Effector memory CD4-positive, alpha-beta T cell (primary cell): Measurements from ENCODE around the gene SLC1A2.

ENCODE experiments used
- DNase-seq, 3 donors: peaks; one replicate each; pipeline ENCODE4 v3.0.0-alpha.2; 2020
- H3K27ac ChIP-seq: 2 replicates; pipeline ENCODE4 v1.7.0; 2013; ENCODE audit warnings: mild to moderate bottlenecking, low read length, moderate library complexity; ENCODE audit not compliant: insufficient read depth, poor library complexity, severe bottlenecking
- H3K27me3 ChIP-seq: replicated peaks from 2 replicates; pipeline ENCODE4 v1.7.0; 2013; ENCODE audit warnings: mild to moderate bottlenecking, low read length; ENCODE audit not compliant: insufficient read depth, control insufficient read depth, poor library complexity, severe bottlenecking
- H3K36me3 ChIP-seq: 2 replicates; pipeline ENCODE4 v1.7.0; 2013; ENCODE audit warnings: mild to moderate bottlenecking, low read length, moderate library complexity; ENCODE audit not compliant: control insufficient read depth, insufficient read depth
- H3K4me1 ChIP-seq: 2 replicates; pipeline ENCODE4 v1.7.0; 2013; ENCODE audit warnings: low read length, mild to moderate bottlenecking; ENCODE audit not compliant: control insufficient read depth, insufficient read depth, poor library complexity, severe bottlenecking
- H3K4me3 ChIP-seq: 2 replicates; pipeline ENCODE4 v1.7.0; 2013; ENCODE audit warnings: low read length, low read depth, mild to moderate bottlenecking; ENCODE audit not compliant: insufficient read depth, poor library complexity, severe bottlenecking
- H3K9me3 ChIP-seq: 2 replicates; pipeline ENCODE4 v1.7.0; 2013; ENCODE audit warnings: mild to moderate bottlenecking, low read length, moderate library complexity; ENCODE audit not compliant: control insufficient read depth

The SLC1A2 gene

GRCh38 chr11:35340715-35341114 lies 78.6 kb downstream of the SLC1A2 start:
- Histone ChIP-seq H3K9me3 (no peaks in the 10 kb centered on the region), H3K4me1 (peaks cover 15% of the 10 kb centered on the region), H3K27ac (no peak overlapping the region), H3K36me3 (no peaks in the 10 kb centered on the region), H3K27me3 (no peaks in the 10 kb centered on the region), H3K4me3 (no peak overlapping the region)
- no peak for DNase-seq

DNA sequence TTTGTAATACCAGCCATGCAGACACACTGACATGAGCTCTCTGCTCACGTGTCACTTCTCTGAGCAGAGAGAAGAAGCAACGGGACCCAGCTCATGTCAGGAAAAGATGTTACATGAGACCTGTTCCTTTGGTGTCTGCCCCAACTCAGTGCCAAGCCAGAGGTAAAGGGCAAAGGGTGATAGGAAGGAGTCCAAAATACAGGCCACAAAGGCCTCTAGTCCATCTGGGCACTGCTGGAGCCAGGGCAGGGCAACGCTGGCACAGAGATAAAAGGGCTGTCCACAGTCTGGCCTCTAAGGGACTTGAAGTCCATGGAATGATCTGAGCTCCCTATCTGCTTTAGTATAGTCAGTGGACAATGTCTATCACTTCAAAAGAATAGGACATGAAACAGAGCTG lies 79.3 kb downstream of the SLC1A2 start:
- Histone ChIP-seq H3K27ac (no peak overlapping the region), H3K4me1 (peaks cover 12% of the 10 kb centered on the region), H3K36me3 (no peaks in the 10 kb centered on the region), H3K27me3 (no peaks in the 10 kb centered on the region), H3K9me3 (no peaks in the 10 kb centered on the region), H3K4me3 (no peak overlapping the region)
- DNase-seq: no peak

GRCh38 chr11:35338921-35339320 lies 80.4 kb downstream of the SLC1A2 start:
- H3K36me3 ChIP-seq: no peaks in the 10 kb centered on the region
- H3K27me3 ChIP-seq: no peaks in the 10 kb centered on the region
- H3K4me3 ChIP-seq: no peak overlapping the region
- peaks cover 4% of the 10 kb centered on the region for H3K4me1 ChIP-seq
- no peak overlapping the region for H3K27ac ChIP-seq
- no peak for DNase-seq
- no peaks in the 10 kb centered on the region for H3K9me3 ChIP-seq

DNA sequence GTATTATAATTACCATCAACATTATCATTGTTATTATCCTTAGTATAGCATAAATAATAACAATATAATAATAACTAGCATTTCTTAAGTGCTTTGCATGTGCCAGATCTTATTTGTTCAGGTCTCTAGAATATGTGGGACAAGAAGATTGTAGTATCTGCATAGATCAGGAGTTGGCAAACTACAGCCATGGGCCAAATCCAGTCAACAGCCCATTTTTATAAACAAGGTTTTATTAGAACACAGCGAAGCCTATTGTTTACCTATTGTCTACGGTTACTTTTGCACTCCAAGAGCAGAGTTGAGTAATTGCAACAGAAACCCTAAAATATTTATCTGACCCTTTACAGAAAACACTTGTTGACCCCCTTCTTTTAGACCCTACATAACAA lies 81.4 kb downstream of the SLC1A2 start:
- Histone ChIP-seq H3K27ac (no peak overlapping the region), H3K4me3 (no peak overlapping the region), H3K9me3 (no peaks in the 10 kb centered on the region), H3K4me1 (peaks cover 3% of the 10 kb centered on the region), H3K36me3 (no peaks in the 10 kb centered on the region), H3K27me3 (no peaks in the 10 kb centered on the region)
- no peak for DNase-seq

- peaks cover 3% of the 10 kb centered on the region for H3K4me1 ChIP-seq
- H3K27ac ChIP-seq: no peak overlapping the region
Measured at GRCh38 chr11:35337136-35337913, 82.0 kb downstream of the SLC1A2 start.

GRCh38 chr11:35336726-35337125 lies 82.6 kb downstream of the SLC1A2 start:
- no peaks in the 10 kb centered on the region for H3K9me3 ChIP-seq
- peaks cover 9% of the 10 kb centered on the region for H3K4me1 ChIP-seq
- no peaks in the 10 kb centered on the region for H3K36me3 ChIP-seq
- no peak overlapping the region for H3K27ac ChIP-seq
- DNase-seq: no peak
- H3K4me3 ChIP-seq: no peak overlapping the region
- no peaks in the 10 kb centered on the region for H3K27me3 ChIP-seq

More at GRCh38 chr11:35337136-35337913, 82.0 kb downstream of the SLC1A2 start:
- Histone ChIP-seq H3K4me3 (no peak overlapping the region), H3K36me3 (no peaks in the 10 kb centered on the region), H3K27me3 (no peaks in the 10 kb centered on the region), H3K9me3 (no peaks in the 10 kb centered on the region)
- DNase-seq: no peak

- Histone ChIP-seq H3K27me3 (no peaks in the 10 kb centered on the region), H3K9me3 (no peaks in the 10 kb centered on the region), H3K4me3 (no peak overlapping the region), H3K4me1 (peaks cover 23% of the 10 kb centered on the region), H3K36me3 (no peaks in the 10 kb centered on the region), H3K27ac (no peak overlapping the region)
- no peak for DNase-seq
Measured at GRCh38 chr11:35335226-35335625, 84.1 kb downstream of the SLC1A2 start.

GRCh38 chr11:35334385-35335090 lies 84.8 kb downstream of the SLC1A2 start:
- no peak overlapping the region for H3K4me3 ChIP-seq
- peak in 1 of 3 donors; percentile 6 for DNase-seq
- peaks cover 30% of the 10 kb centered on the region for H3K4me1 ChIP-seq
- H3K36me3 ChIP-seq: no peaks in the 10 kb centered on the region
- H3K9me3 ChIP-seq: no peaks in the 10 kb centered on the region
- no peaks in the 10 kb centered on the region for H3K27me3 ChIP-seq
- no peak overlapping the region for H3K27ac ChIP-seq

DNA sequence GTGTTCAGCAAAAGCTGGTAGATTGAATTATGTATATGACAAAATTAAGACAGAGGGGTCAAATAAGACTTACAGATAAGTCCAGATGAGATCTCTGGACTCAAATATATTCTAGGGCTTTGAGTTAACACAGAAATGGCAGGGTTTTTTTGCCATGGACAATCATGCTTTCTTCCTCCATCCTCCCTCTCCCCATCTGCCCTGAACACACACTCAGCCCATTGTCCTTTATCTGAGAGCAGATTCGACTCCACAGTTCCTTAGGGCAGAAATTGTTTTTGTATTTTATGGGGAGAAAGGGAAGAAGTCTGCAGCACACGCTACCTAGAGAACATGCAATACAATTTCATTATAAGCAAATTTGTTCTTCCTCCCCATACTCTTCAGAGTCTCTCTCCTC lies 86.8 kb downstream of the SLC1A2 start:
- Histone ChIP-seq H3K27me3 (no peaks in the 10 kb centered on the region), H3K4me3 (no peak overlapping the region), H3K4me1 (peaks cover 31% of the 10 kb centered on the region), H3K9me3 (no peaks in the 10 kb centered on the region), H3K36me3 (no peaks in the 10 kb centered on the region), H3K27ac (no peak overlapping the region)
- DNase-seq: no peak

- Histone ChIP-seq H3K27ac (peak overlapping the region; percentile 49), H3K4me1 (peaks cover 31% of the 10 kb centered on the region), H3K27me3 (no peaks in the 10 kb centered on the region), H3K9me3 (no peaks in the 10 kb centered on the region), H3K36me3 (no peaks in the 10 kb centered on the region), H3K4me3 (no peak overlapping the region)
- peak; percentile 28 to 44 (median 28) for DNase-seq
Measured at GRCh38 chr11:35330931-35331330, 88.4 kb downstream of the SLC1A2 start.
